NAMALWA (cell line): Measurements from ENCODE around the gene TRIP4.

ENCODE experiments used
- DNase-seq: peaks from one replicate; pipeline ENCODE4 v3.0.0-alpha.2; 2015; ENCODE audit warnings: low spot score

The TRIP4 gene

DNA sequence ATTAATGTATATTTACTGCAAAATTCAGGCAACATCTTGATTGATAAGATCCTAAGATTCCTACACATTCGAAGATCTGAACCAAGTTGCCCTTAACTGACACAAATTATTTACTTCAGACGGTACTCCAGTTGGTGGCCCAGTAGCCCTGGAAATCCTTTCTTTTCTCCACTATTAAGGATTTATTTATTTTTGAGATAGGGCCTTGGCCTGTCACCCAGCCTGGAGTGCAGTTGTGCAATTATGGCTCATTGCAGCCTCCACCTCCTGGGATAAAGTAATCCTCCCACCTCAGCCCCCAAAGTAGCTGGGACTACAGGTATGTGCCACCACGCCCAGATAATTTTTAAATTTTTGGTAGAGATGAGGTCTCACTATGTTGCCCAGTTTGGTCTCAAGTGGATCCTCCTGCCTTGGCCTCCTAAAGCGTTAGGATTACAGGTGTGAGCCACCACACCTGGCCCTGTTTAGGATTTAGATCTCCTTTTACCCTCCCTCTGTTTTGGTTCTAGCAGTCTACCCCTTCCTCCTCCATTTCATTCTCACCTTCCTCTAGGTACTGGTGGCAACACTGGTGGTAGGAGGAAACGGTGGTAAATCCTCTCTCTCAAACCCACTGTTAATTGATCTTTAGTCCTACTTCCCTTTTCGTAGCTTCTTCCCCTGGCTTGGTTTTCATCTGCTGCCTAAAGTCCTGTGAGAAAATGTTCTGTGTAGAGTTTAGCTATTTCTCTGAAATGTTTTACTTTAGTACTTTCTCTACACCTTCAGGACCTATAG lies 60.1 kb downstream of the TRIP4 start:
- no peak for DNase-seq

- DNase-seq = no peak
Observed at GRCh38 chr15:64452988-64453688, 65.5 kb downstream of the TRIP4 start.

DNA sequence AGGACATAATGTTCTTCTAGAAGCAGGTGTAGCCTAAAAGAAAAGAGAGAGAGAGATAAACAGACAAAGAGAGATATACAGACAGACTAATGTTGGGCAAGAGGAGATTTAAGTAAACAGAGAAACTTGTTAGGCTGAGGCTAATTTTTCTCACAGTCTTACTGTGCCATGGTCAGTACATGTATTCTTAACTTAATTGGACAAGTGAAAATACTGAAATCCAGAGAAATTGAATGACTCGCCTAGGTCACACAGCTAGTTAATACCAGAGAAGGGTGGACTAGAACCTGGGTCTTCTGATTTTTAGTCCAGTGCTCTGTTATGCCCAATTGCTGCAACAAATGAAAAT lies 66.0 kb downstream of the TRIP4 start:
- no peak for DNase-seq

GRCh38 chr15:64454282-64454681 lies 66.6 kb downstream of the TRIP4 start:
- no peak for DNase-seq

- peak; percentile 77 for DNase-seq
Observed at GRCh38 chr15:64455961-64456371, 68.3 kb downstream of the TRIP4 start.

GRCh38 chr15:64456634-64457108 lies 69.0 kb downstream of the TRIP4 start:
- no peak for DNase-seq

DNA sequence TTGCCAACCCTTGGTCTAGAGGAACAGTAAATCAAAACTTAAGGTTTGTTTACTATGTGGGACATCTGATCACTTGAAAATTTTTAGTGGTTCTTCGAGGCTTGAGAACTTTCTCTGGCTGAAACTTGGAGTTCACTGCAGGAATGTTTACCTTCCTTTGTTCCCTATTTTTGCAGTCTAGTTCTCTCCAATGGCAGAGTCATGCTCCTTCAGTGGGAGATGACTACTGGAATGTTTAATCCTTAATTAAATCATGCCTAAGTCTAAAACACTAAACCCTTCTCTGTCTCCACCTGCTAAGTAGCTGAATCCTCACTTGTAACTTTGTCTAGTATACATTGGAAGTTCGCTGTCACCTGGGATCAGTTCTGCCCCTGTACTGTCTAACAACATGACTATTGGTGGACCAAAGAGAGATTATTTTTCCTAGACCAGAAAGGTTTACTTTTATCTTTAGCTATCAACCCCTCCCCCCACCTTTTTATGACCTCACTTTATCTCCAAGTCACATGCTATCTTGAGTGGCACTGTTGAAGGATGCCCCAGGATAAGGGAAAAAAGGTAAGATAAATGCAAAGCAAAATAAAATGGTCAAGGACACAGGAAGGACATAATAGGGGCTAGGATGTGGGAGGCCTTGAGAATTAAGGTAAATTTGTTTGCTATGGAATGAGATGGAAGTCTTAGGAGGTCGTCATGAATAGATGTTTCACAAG lies 71.6 kb downstream of the TRIP4 start:
- no peak for DNase-seq

- peak; percentile 87 for DNase-seq
Observed at GRCh38 chr15:64460206-64460723, 72.6 kb downstream of the TRIP4 start, which contains the start of gene ZNF609. Gene ZNF609, plus strand, starts transcription at chr15:64460578. Its CDS starts 38,842 bp downstream, at chr15:64499420.

DNA sequence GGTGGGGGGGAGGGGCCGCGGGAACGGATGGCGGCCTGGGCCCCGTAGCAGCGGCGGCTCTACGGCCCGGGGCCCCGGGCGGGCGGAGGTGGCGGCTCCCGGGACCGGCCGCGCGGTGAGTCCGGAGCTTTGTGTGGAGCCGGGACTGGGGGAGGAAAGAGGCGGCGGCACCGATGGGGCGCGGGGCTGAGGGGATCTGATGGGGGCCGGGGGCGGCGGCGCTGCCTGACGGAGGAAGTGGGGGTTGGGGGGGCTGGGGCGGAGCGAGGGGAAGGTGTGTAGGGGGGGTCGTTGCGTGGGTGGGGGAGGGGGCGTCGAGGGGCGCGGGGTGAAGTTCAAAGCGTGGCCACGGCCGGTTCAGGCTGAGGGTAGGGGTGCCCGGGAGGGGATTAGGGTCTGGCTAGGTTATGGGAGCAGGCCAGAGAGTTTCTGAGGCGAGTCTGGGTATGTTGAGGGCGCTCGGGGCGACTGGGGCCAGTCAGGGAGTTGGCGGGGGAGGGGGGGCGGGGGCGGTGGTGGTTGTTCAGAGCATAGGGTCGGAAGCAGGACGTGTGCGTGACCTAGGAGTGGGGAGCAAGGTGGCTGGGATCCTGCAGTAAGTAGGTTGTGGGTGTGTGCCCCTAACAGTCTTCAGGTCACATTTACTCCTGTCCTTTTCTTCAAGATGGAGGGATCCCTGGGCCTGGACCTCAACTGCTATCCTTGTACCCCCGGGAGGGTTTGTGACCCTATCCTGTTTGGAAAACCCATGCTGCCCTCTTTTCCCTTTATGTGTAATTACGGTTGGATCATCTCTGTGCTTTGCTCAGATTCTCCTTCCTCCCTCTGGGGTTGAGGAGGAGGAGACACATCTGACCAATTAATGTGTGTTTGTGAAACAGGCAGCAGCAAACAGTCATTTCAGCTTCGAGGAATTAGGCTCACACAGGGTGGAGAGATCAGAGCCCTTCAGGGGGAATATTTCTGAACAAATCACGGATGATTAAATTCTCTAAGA lies 73.4 kb downstream of the TRIP4 start:
- peak; percentile 71 for DNase-seq

DNA sequence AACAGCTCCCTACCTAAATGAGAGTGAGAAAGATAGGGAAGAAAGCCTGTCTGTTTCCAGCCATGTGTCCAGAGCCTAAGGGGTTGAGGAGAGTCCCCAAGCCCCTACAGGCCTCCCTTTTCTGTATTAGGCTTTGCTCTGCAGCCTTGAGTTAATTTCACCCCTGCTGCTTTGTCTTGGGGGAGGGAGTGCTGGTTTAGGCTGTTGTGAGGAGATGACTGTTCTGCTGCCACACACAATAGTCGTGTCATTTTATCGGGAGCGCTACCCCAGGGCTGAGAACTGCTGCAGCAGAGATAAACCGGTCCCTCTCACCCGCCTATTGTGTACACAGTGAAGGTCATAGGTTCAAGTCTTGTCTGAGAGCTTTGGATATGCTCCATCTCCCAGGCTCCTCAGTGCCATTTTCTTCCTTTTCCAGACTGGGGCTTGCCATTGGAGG lies 74.1 kb downstream of the TRIP4 start:
- no peak for DNase-seq

GRCh38 chr15:64462492-64462891 lies 74.9 kb downstream of the TRIP4 start:
- no peak for DNase-seq

DNA sequence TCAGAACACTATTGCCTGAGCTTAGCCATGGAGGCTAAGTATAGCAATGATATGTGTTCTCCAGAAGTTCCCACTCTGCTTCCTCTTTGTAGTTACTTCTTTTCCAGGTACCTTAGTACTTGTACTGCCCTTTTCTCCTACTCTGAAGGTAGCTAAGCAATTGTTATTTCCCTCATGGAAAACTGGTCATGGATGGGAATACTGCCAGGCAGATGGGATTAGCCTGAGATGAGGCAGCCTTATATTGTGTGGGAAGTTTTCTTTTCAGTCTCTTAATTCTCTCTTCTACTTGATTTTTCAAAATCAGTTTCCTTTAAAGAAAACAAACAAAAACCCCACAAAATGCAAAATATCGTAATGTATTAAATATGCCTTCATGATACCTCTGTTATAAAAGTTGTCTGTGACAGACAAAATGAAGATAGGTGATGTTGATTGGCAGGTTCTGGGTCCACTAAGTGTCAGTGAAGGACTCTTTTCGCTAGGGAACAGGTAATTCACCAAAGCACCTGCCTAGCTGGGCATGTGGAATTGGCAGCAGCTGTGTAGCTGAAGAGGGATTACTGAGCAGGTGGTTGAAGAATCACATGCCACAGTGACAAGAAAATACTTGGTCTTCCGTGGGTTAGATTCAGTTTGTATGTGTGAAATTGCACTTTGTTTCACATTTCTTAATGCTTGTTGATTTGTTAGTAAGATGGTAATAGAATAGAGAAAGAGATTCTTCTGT lies 76.8 kb downstream of the TRIP4 start:
- DNase-seq = peak; percentile 38

DNA sequence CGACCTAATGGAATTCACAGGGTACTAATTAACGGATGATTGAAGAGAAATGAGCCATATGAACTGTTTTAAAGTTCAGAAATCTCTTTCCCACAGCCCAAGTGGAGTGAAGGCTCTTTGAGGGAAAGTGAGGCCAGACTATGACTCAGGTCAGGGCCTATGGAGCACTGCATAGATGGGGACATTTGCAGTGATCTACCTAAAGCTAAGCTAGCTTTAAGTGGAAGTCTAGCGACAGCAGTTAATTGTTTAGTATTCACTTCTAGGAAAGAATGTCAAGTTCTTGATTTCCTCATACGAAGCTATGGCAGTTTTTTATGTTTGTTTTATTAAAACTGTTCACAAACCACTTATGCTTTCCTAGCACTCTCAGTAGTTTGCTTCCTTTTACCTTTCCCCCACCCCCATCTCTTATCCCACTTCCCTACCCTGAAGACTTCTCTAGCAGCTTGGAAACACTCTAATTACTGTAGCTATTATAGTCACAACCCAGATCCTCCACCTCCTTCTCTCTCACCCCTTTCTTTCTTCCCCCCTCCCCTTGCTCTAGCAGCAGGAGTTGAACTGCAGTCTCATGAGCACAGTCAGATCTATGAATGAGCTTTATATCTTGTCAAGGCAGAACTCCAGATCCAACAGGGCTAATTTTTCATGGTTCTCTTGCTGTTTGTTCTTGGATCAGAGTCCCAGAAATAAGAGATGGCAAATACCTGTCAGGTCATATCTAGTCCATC lies 78.9 kb downstream of the TRIP4 start:
- DNase-seq = no peak

DNA sequence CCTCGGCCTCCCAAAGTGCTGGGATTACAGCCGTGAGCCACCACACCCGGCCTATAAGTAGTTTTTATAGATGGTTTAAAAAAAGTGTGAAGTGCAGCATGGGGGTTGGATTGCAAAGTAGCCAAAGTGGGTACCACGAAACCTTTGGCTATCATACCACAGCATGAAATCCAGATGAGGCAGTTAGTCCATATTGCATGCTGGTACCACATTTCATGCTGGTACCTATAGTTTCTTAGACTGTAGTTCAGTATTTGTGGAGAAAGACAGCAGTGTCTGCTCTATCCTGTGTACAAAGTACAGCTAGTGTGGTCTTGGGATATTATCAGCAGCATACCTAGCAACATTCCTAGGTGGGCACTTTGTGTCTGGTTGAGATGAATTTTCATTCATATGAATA lies 84.5 kb downstream of the TRIP4 start:
- no peak for DNase-seq

DNA sequence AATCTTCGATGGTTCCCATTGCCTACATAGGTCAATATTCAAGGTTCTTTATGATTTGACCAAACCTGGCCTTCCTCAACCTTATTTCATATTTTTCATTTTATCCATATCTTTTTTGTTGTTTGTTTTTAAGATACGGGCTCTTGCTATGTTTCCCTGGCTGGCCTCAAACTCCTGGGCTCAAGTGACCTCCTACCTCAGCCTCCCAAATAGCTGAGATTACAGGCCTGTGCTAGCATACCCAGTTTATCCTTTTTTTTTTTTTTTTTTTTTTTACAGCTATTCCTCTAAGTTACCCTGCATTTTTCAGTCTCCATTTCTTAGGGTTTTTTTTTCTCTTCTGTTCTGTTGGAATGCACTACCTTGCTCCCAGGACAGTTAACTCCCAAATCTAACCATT lies 87.2 kb downstream of the TRIP4 start:
- DNase-seq = no peak

- no peak for DNase-seq
Observed at GRCh38 chr15:64476550-64476949, 88.9 kb downstream of the TRIP4 start.

- DNase-seq = no peak
Observed at GRCh38 chr15:64478863-64479262, 91.2 kb downstream of the TRIP4 start.

DNA sequence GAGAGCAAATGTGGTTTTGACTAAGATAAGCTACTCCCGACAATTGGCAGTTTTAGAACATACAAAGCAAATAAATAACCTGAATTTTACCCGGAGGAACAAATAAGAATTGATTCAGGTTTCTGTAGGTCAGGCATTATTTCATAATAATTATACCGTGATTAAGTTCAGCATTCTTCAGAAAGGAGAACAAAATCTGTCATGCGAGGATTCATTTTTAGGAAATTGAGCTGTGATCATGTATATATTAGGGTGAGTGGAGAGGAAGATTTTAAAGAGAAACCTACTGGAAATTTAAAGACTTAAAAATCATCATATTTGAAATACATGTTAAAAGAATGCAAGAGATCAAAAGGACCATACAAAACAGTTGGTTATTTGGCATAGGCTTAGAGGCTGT lies 93.3 kb downstream of the TRIP4 start:
- DNase-seq = no peak

DNA sequence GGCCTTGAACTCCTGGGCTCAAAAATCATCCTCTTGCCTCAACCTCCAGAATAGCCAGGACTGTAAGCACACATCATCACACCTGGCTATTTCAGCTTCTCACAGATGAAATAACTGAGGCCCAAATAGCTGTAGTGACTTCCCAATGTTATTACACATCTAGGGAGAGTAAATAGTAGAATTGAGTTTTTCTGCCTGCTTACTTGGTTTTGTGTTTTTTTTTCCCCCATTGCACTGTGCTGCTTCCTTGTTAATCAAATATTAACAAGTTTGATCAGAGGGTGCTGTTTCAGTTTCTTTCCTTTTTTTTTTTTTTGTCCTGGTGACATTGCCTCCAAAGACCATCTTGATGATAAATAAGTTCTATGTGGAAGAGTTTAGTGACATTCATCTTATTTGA lies 96.1 kb downstream of the TRIP4 start:
- no peak for DNase-seq

- DNase-seq = no peak
Observed at GRCh38 chr15:64485796-64486195, 98.2 kb downstream of the TRIP4 start.
